GM10847 (cell line): ENCODE results near the gene NUPR1.

Source experiments
- POLR2A ChIP-seq: IDR thresholded peaks from 2 replicates; pipeline ENCODE4 v1.6.1; 2011; ENCODE audit not compliant: insufficient read length; ENCODE audit errors: extremely low read depth

Gene NUPR1

GRCh38 chr16:28497386-28497785 lies 41.4 kb downstream of the NUPR1 start:
- no peak for TF ChIP-seq POLR2A

GRCh38 chr16:28496844-28497243 lies 41.9 kb downstream of the NUPR1 start:
- no peak for TF ChIP-seq POLR2A

- TF ChIP-seq POLR2A = no peak
These were observed 42.7 kb downstream of the NUPR1 start for GRCh38 chr16:28495795-28496749.

GRCh38 chr16:28495098-28495793 lies 43.5 kb downstream of the NUPR1 start:
- no peak for TF ChIP-seq POLR2A

GRCh38 chr16:28494121-28494851 lies 44.5 kb downstream of the NUPR1 start, which contains the start of gene APOBR:
Gene APOBR, plus strand, starts transcription at chr16:28494643. Its CDS starts 39 bp downstream, at chr16:28494682.
- peak; percentile 29 for TF ChIP-seq POLR2A

GRCh38 chr16:28492511-28492910 lies 46.3 kb downstream of the NUPR1 start:
- TF ChIP-seq POLR2A = no peak

- TF ChIP-seq POLR2A = peak; percentile 28
These were observed 46.8 kb downstream of the NUPR1 start, which contains the start of gene CLN3 for GRCh38 chr16:28491970-28492474. Gene CLN3, minus strand, starts transcription at chr16:28492074. Its CDS starts 315 bp downstream, at chr16:28491759.

GRCh38 chr16:28491230-28491969 lies 47.4 kb downstream of the NUPR1 start:
- TF ChIP-seq POLR2A = no peak

- TF ChIP-seq POLR2A = no peak
These were observed 52.5 kb downstream of the NUPR1 start for GRCh38 chr16:28486266-28486665.
